CD14-positive monocyte (primary cell): ENCODE measurements around the gene SRCAP. TPM values are rescaled to one million over a fixed set of nuclear protein-coding genes. Genes with fewer than 3 reads are reported as not detected.

Experiments
- DNase-seq, 3 donors: peaks; one replicate each; pipeline ENCODE4 v3.0.0-alpha.2; 2011 to 2022
- H2AFZ ChIP-seq: 2 replicates; pipeline ENCODE4 v1.6.0; 2012; ENCODE audit warnings: mild to moderate bottlenecking, low read depth, low read length, inconsistent platforms; ENCODE audit not compliant: insufficient read depth, poor library complexity, severe bottlenecking
- H3K27ac ChIP-seq, 2 donors: 1 replicate in 1 of 2; 2 replicates in 1 of 2; pipeline ENCODE4 v1.5.1; 2012 to 2013; ENCODE audit warnings: low read length in 2 of 2, control low read depth in 1 of 2, inconsistent platforms in 1 of 2, low read depth in 1 of 2, mild to moderate bottlenecking in 1 of 2
- H3K27me3 ChIP-seq, 2 donors: one replicate each; pipeline versions ENCODE4 v1.6.0 to v1.6.1; 2011 to 2013; ENCODE audit warnings: low read length in 2 of 2; ENCODE audit not compliant: control insufficient read depth in 2 of 2, insufficient read depth in 2 of 2
- H3K36me3 ChIP-seq, 2 donors: replicated peaks in 1 of 2; 1 replicate in 1 of 2; 2 replicates in 1 of 2; pipeline versions ENCODE4 v1.5.1 to v1.6.1; 2012 to 2013; ENCODE audit warnings: low read length in 2 of 2, control low read depth in 1 of 2, inconsistent platforms in 1 of 2, mild to moderate bottlenecking in 1 of 2; ENCODE audit not compliant: insufficient read depth in 2 of 2, control insufficient read depth in 1 of 2
- H3K4me1 ChIP-seq, 2 donors: 1 replicate in 1 of 2; 2 replicates in 1 of 2; pipeline versions ENCODE4 v1.5.1 to v1.6.1; 2012 to 2013; ENCODE audit warnings: low read length in 2 of 2, control low read depth in 1 of 2, inconsistent platforms in 1 of 2, mild to moderate bottlenecking in 1 of 2, moderate library complexity in 1 of 2; ENCODE audit not compliant: insufficient read depth in 2 of 2, control insufficient read depth in 1 of 2
- H3K4me2 ChIP-seq: replicated peaks from 2 replicates; pipeline ENCODE3; 2012; ENCODE audit warnings: low read length, moderate library complexity, mild to moderate bottlenecking; ENCODE audit not compliant: poor library complexity, severe bottlenecking; ENCODE audit errors: extremely low read depth
- H3K4me3 ChIP-seq, 3 experiments: fragments of 200-600 bp in 1 of 3; sonication (generic) in 1 of 3; replicated peaks in 1 of 3; 1 replicate in 2 of 3; 2 replicates in 1 of 3; pipeline ENCODE4 v1.5.1; 2011 to 2013; ENCODE audit warnings: low read length in 3 of 3, mild to moderate bottlenecking in 3 of 3, control low read depth in 2 of 3, low read depth in 2 of 3, inconsistent platforms in 1 of 3, moderate library complexity in 1 of 3
- H3K79me2 ChIP-seq: 2 replicates; pipeline ENCODE4 v1.6.0; 2012; ENCODE audit warnings: mild to moderate bottlenecking, control low read depth, inconsistent platforms, low read length, moderate library complexity; ENCODE audit not compliant: insufficient read depth
- H3K9ac ChIP-seq: 2 replicates; pipeline ENCODE4 v1.6.0; 2017; ENCODE audit warnings: low read length, mild to moderate bottlenecking; ENCODE audit not compliant: insufficient read depth, poor library complexity, severe bottlenecking
- H3K9me3 ChIP-seq, 2 donors: replicated peaks in 1 of 2; 1 replicate in 1 of 2; 2 replicates in 1 of 2; pipeline versions ENCODE4 v1.5.1 to v1.6.1; 2012 to 2013; ENCODE audit warnings: low read length in 2 of 2, control low read depth in 1 of 2; ENCODE audit not compliant: control insufficient read depth in 1 of 2, insufficient read depth in 1 of 2
- H4K20me1 ChIP-seq: 2 replicates; pipeline ENCODE4 v1.6.0; 2012; ENCODE audit warnings: mild to moderate bottlenecking, low read length, control low read depth, moderate library complexity; ENCODE audit not compliant: insufficient read depth
- H3K27ac Mint-ChIP-seq, 7 donors: one replicate each; pipeline ENCODE4 v1.8.0; 2020; ENCODE audit warnings: mild to moderate bottlenecking in 7 of 7, mixed read lengths in 7 of 7, moderate library complexity in 6 of 7, inconsistent platforms in 2 of 7
- H3K27me3 Mint-ChIP-seq, 3 donors: one replicate each; pipeline ENCODE4 v1.8.0; 2021 to 2022; ENCODE audit warnings: low read depth in 3 of 3, mild to moderate bottlenecking in 3 of 3, mixed read lengths in 3 of 3, moderate library complexity in 3 of 3, inconsistent platforms in 1 of 3
- H3K36me3 Mint-ChIP-seq, 2 donors: one replicate each; pipeline ENCODE4 v1.8.0; 2020; ENCODE audit warnings: mixed read lengths in 2 of 2, inconsistent platforms in 1 of 2, mild to moderate bottlenecking in 1 of 2
- H3K4me1 Mint-ChIP-seq: one replicate; pipeline ENCODE4 v1.8.0; 2020; ENCODE audit warnings: mild to moderate bottlenecking, mixed read lengths
- H3K4me3 Mint-ChIP-seq, 2 donors: one replicate each; pipeline ENCODE4 v1.8.0; 2020; ENCODE audit warnings: mild to moderate bottlenecking in 2 of 2, mixed read lengths in 2 of 2, moderate library complexity in 1 of 2
- H3K9me3 Mint-ChIP-seq, 7 donors: one replicate each; pipeline ENCODE4 v1.8.0; 2020 to 2022; ENCODE audit warnings: mixed read lengths in 7 of 7, mild to moderate bottlenecking in 6 of 7, moderate library complexity in 6 of 7, inconsistent platforms in 2 of 7
- WGBS: methylation state at CpG from one replicate; pipeline ENCODE4 v1.1.5; 2013; ENCODE audit warnings: missing lambda C conversion rate; ENCODE audit not compliant: insufficient coverage; 5-methylcytosine and 5-hydroxymethylcytosine counted together
- intact Hi-C, 2 donors: fragments of 100-400 bp; cut with micrococcal nuclease; formaldehyde crosslinking; loops; one replicate each; pipeline versions ENCODE4 v1.15.0 to v1.15.1; 2023
- polyA plus RNA-seq, 3 donors: library from polyadenylated mRNA; depleted of rRNA in 1 of 3; unstranded in 2 of 3; stranded (reverse) in 1 of 3; fragments of 300-500 nt in 2 of 3; fragments of >200 nt in 1 of 3; fragmentation: Illumina TruSeq in 2 of 3; gene quantifications; 1 replicate in 2 of 3; 2 replicates in 1 of 3; pipeline ENCODE4 v1.2.3, GENCODE V29; 2012 to 2021
- TF ChIP-seq, protein P1 (sequence below): fragments of 200-600 bp; IDR thresholded peaks from one replicate; pipeline ENCODE4 v1.8.0; 2022; ENCODE audit warnings: antibody characterized with exemption, mild to moderate bottlenecking

SRCAP gene
- polyA plus RNA-seq, 3 donors, result 3.0 to 16.0 (median 6.3) TPM

DNA sequence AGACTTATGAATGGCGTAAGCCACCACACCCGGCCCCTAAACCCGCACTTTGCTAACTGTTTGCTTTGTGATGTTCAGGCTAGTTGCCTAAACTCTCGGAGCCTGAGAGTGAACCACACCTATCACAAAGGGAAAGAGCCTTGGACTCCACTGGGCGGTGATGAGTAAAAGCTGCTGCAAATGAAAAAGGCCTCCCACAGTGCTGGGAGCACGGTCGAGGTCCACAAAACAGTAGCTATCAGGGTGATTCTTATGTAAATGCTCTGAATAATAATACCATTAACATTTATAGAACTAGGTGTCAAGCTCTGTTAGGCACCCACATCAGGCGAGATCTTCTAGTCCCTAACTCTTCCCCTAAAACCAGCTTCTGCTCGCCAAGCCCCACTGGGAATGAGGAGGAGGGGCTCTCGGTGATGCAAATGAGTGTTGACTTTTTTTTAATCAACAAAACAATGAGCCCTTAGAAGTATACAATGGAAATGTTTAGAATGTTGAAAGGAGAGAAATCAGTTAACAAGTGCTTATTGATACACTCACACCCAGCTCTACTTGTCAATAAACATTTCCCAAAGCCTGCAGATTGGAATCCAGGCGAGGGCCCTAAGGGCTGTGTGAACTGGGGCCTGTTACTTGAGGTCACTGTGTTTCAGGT, 20.9 kb upstream of the SRCAP start:
- H3K79me2 ChIP-seq, result no peaks in the 10 kb centered on the region
- no peak overlapping the region for H3K4me3 ChIP-seq
- TF ChIP-seq, protein P1, sequence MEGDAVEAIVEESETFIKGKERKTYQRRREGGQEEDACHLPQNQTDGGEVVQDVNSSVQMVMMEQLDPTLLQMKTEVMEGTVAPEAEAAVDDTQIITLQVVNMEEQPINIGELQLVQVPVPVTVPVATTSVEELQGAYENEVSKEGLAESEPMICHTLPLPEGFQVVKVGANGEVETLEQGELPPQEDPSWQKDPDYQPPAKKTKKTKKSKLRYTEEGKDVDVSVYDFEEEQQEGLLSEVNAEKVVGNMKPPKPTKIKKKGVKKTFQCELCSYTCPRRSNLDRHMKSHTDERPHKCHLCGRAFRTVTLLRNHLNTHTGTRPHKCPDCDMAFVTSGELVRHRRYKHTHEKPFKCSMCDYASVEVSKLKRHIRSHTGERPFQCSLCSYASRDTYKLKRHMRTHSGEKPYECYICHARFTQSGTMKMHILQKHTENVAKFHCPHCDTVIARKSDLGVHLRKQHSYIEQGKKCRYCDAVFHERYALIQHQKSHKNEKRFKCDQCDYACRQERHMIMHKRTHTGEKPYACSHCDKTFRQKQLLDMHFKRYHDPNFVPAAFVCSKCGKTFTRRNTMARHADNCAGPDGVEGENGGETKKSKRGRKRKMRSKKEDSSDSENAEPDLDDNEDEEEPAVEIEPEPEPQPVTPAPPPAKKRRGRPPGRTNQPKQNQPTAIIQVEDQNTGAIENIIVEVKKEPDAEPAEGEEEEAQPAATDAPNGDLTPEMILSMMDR, result no peak
- H3K4me1 Mint-ChIP-seq, result peaks cover 2% of the 10 kb centered on the region
- no peaks in the 10 kb centered on the region for H3K27me3 ChIP-seq
- no peaks in the 10 kb centered on the region for H4K20me1 ChIP-seq
- no peak for DNase-seq
- H3K36me3 ChIP-seq, result no peaks in the 10 kb centered on the region
- WGBS, result no CpG with 5 or more reads among the region's 11 CpGs
- intact Hi-C loops, result no loop called here
- no peak overlapping the region for H3K4me2 ChIP-seq
- H3K36me3 Mint-ChIP-seq, result no peaks in the 10 kb centered on the region
- no peaks in the 10 kb centered on the region for H3K9me3 ChIP-seq
- no peak overlapping the region for H3K27ac ChIP-seq
- H3K4me3 Mint-ChIP-seq, result no peak overlapping the region
- peaks cover 0 to 9% (median 8%) of the 10 kb centered on the region in 3 donors for H3K27me3 Mint-ChIP-seq
- peaks cover 0 to 3% (median 0%) of the 10 kb centered on the region in 7 donors for H3K9me3 Mint-ChIP-seq
- H2AFZ ChIP-seq, result no peak overlapping the region
- no peaks in the 10 kb centered on the region for H3K4me1 ChIP-seq
- no peak overlapping the region for H3K9ac ChIP-seq
- H3K27ac Mint-ChIP-seq, result no peak overlapping the region

DNA sequence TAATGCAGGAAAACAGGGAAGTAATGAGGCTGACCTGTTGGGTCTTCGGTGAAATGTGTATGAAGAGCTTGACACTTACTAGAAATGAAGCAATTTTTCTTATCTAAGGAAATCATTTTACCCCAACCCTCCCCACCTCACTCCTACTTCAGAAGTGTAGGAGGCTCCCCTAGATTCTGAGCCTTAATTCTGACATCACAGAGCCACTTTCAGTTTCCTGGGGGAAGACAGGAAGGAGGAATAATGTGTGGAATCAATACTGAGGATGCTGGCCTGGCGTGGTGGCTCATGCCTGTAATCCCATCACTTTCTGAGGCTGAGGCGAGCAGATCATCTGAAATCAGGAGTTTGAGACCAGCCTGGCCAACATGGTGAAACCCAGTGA, 20.4 kb upstream of the SRCAP start:
- no peak overlapping the region for H2AFZ ChIP-seq

More for the DNA sequence above, 20.4 kb upstream of the SRCAP start:
- intact Hi-C loops, result no loop called here
- Histone ChIP-seq H3K36me3 (no peaks in the 10 kb centered on the region), H3K9ac (no peak overlapping the region), H3K27me3 (no peaks in the 10 kb centered on the region), H3K4me2 (no peak overlapping the region), H3K9me3 (no peaks in the 10 kb centered on the region), H4K20me1 (no peaks in the 10 kb centered on the region), H3K27ac (no peak overlapping the region), H3K79me2 (no peaks in the 10 kb centered on the region), H3K4me3 (no peak overlapping the region), H3K4me1 (no peaks in the 10 kb centered on the region)
- Mint-ChIP-seq H3K4me3 (no peak overlapping the region), H3K27ac (no peak overlapping the region), H3K36me3 (no peaks in the 10 kb centered on the region), H3K27me3 (peaks cover 0 to 9% (median 8%) of the 10 kb centered on the region in 3 donors), H3K4me1 (peaks cover 2% of the 10 kb centered on the region), H3K9me3 (peaks cover 0 to 3% (median 0%) of the 10 kb centered on the region in 7 donors)
- TF ChIP-seq, protein P1, result no peak
- no CpG with 5 or more reads among the region's 3 CpGs for WGBS
- DNase-seq, result no peak
